HG02840 (cell line): Measurements from ENCODE around the gene HCFC1.

ENCODE experiments used
- ATAC-seq: cut with Tn5 transposase; IDR thresholded peaks from one replicate; pipeline ENCODE4 v1.9.1; 2021; ENCODE audit warnings: mild to moderate bottlenecking, moderate library complexity, moderate number of reproducible peaks; ENCODE audit not compliant: unreplicated experiment, low FRiP score

Gene HCFC1

GRCh38 chrX:153960077-153960476, 11.5 kb downstream of the HCFC1 start:
- no peak for ATAC-seq

DNA sequence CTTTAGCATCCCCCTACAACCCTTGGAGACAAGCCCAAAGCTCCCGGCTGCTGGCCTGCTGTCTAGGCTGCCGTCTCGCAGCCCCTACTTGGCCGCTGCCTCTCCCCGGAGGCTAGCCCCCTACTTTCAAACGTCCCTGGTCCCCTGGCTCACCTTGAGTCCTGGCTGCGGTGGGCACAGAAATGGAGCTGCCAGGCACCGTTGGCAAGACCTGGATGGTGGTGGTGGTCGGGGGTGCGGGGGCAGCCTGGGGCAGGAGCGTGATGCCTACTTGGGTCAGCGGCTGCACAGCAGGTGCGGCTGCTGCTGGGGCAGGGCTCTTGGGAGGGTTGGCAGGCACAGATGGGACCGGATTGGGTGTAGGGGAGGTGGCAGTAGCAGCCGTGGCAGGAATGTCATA, 12.0 kb downstream of the HCFC1 start:
- ATAC-seq = no peak

DNA sequence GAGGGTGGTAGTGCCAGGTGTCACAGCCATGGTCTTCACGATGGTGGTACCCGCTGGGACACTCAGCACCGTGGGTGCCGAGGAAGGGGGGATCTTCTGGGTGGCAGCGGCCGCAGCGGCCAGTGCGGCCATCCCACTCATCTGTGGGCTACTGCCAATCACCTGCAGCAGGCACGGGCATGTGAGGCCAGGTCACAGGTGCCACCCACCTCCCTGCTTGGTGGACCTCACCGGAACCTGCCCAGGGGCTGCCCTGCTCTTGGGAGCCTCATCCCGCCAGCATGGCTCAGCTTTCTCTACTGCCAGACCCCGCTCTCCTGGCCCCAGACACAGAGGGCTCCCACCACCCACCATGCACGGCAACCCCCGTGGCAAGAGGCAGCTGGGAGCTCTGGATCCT, 13.0 kb downstream of the HCFC1 start:
- no peak for ATAC-seq

DNA sequence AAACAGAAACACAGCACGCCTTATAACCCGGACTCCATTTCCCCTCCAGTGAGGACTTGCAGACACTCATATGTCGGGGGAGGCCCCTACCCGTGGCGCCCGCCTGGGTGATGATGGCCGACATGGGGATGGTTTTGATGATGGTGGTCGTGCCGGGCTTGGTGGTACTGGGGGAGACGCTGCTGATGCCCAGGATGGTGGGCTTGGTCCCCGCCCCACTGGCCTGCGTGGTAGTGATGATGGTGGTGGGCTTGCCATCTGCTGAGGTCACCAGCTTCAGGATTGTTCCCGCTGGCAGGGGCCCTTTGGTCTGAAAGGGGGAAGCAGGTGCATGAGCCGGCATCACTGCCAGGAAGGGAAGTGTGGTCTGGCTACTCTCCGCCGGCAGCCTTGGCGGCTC, 14.4 kb downstream of the HCFC1 start:
- no peak for ATAC-seq

DNA sequence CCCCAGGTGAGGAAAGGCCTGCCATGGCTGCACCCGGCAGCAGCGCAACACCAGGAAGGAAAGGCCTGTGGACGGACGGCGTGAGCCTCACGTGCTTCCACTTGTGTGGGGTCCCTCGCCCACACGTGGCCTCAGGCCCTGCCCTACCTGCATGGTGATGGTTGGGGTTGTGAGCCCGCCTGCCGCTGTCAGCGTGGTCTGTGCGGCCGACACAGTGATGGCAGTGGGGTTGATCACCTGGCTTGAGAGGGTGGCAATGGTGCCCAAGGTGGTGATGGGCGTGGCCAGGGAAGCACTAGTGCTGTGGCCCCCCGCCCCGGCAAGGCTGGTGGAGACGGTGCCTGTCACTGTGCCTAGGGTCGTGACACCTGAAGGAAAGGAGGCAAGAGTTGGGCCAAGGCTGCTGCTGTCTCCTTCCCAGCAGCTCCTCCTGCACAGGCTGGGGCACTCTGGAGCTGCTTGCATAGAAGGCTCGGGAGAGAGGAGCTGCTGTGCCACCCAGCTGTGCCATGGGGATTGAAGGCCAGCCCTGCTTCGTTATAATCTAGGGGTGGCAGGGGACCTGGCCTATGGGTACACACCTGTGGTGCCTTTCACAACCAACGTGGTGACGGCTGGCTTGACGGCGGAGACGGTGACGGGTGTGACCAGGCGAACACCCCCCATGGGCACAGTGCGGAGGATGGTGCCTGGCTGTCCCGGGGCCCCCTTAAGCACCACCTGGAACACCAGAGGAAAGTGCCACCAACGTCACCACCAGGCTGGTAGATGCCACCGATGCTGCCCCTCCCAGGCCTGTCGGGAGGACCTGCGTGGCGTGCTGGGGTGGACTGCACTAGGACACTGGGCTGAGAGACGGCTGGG, 15.3 kb downstream of the HCFC1 start:
- ATAC-seq = no peak

DNA sequence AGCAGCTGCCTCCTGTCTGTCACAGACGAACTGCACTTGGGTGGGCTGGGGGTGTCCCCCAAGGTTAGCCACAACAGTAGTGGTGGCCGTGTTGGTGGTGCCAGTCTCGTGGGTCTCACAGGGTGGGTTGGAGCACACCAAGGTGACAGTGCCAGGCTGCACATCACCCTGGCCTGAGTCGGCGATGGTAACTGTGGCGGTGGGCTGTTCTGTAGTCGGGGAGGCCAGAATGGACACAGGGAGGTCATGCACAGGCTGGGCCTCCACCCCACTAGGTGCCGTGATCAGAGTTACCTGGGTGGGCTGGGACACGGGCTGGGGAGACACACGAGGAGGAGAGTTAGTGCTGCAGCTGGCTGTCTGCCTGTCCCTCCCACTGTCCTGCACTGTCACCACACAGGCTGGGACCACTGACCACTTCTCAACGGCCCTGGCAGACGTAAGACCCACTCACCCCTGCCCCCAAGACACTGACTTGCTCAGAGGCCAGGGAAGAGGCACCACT, 16.3 kb downstream of the HCFC1 start:
- no peak for ATAC-seq

GRCh38 chrX:153954558-153955227, 16.9 kb downstream of the HCFC1 start:
- ATAC-seq = no peak

DNA sequence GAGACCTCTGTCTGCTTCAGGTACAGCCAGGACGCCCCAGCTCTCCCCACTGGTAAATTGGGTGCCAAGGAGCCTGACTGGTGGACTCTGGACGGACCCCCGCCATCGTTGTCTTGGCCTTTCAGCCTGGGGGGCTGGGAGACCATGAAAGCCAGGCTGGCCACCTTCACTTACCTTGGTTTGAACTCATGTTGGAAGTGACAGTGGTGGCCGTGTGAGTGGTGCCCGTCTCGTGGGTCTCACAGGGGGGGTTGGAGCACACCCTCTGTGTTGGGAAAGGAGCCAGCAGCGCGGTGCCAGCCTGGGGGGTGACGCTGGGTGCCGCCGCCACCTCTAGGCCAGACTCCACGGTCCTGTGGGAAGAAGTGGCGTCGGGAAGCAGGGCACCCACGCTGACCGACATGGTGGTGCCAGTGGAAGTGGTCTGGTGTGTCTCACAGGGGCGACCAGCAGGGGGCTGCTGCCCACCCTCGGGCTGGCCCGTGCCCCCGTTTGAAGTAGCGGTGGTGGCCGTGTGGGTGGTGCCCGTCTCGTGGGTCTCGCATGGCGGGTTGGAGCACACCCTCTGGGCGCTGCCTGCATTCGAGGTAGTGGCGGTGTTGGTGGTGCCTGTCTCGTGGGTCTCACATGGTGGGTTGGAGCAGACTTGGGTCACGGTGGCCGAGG, 17.6 kb downstream of the HCFC1 start:
- ATAC-seq = no peak

GRCh38 chrX:153953342-153953830, 18.2 kb downstream of the HCFC1 start:
- no peak for ATAC-seq

DNA sequence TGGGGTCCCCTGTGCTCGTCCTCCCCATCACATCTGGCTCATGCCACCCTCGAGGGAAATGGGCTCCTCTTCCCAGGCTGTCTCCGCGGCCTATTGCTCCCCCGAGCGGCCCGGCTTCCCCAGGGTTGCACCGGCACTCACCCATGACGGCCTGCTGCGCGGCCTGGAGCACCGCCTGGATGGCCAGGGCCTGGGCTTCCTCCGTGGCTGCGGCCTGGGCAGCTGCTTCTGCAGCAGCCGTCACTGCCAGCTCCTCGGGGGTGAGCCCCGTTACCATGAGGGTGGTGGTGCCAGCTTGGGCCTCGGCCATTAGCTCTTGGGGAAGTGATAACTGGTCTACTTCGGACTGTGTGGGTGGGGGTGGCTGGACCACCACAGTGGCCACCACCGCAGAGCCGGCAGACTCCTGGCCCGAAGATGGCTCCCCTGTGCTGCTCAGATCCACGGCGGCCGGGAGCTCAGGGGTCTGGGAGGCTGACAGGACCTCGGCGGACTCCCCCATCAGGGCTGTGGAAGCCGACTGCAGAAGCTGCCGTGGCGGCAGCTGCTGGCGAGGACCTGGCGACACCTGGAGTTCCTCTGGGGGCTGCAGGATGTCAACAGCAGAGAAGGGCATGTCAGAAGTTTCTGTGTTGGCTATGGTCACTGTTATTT, 19.1 kb downstream of the HCFC1 start:
- no peak for ATAC-seq

DNA sequence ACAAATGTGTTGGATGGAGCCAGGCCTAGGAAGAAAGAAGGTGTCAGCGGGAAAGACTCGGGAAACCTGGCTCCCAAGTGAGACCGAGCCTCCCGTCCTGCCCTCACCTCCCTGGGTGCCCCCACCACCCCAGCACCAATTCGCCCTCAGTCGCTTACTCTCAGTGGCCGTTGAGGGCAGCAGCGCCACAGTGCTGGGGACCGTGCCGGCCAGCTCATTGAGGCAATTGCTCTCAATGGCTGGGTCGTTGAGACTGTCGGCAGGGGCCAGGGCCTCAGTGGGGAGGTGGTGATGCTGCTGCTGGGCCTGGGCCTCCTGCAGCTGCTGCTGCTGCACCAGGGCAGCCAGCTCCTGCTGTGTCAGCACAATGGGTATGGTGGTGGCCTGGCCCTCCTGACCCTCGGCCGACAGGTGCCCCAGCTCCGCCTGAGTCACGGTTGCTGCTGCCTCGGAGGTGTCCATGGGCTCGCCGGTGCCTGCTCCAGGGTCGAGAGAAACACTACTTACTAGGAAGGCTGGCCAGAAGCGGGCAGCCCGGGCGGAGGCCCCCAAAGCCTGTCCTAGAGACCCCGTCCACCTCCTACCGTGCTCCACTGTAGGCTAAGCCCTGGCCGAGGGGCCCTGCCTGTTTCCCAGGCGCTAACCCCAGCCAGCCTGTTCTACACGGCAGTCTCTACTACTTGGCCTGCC, 19.8 kb downstream of the HCFC1 start:
- no peak for ATAC-seq

DNA sequence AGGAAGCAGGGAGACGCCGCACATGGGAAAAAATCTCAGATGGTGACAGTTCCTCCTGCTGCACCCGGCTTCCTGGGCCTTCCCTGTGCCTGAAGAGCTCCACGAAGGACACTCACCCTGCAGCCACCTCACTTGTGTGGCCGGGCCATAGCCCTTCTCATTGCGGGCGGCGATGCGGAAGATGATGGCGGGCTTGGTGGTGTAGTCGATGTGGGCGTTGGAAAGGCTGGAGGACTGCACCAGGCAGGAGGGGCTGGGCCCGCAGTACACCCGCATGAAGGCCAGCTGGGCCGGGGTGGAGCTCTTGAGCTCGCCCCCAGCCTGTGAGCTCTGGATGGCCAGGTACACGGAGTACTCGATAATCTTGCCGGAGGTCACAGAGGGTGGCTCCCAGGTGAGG, 21.5 kb downstream of the HCFC1 start:
- no peak for ATAC-seq

DNA sequence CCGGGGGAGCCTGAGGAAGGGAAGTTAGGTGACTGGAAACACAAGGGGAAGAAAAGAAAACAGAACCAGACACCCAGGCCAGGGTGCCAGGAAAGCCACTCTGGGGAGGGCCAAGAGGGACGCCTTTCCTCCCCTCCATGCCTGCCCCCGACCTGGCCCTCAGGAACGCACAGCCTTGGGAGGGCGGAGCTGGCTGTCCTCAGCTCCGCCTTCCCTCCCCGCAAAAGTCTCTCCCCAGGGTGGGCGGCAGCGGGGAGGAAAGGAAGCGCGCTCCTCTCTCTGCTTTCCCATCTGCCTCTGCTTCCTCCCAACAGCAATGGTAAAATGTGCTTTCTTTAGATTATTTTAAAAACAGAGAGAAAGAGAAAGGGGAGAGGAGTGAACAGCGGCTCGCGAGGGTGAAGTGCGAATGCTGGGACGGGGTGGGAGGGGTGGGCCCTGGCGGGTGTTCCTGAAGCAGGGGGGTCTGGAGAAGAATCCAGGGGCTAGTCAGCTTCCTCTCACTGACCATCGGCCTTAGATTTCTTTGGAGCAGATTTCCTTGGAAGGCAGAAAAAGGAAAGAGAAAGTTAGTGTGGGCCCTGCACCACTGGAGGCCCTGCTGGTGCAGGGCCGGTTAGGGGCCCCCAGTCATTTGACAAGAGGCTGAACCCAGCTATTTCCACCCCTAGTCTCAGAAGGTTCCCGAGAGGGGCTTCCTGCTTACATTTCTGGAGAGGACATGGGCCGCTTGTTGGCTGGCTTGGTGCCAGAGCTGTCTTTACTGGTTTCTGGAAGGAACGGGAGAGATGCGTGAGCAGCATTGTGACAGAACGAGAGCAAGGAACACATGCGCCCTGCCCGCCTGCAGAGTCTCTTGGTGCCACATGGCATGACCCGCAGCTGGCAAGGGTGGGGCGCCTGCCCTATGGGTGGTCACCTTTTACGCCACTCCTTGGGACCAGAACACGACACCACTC, 22.5 kb downstream of the HCFC1 start:
- no peak for ATAC-seq

DNA sequence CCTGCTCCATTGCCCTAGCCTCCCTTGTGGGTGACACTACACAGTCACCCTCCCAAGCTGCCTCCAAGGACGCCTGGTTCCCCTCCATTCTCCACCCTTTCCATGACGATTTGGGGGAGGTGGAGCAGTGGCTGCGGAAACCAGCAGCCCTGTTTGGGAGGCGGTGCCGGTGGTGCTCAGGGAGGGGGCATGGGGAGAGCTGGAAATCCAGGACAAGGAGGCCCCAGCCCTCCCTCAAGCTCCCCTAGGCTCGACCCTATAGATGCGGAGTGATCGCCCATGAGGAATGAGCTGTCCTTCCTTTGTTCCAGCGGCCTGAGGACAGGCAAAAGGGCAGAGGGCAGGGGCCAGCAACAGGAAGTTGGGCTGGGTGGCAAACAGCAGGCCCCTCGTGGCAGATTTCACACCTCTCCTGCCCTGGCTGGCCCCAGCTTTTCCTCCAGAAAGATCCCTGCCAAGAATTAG, 23.6 kb downstream of the HCFC1 start:
- ATAC-seq = no peak

GRCh38 chrX:153947009-153947769, 24.4 kb downstream of the HCFC1 start:
- no peak for ATAC-seq

DNA sequence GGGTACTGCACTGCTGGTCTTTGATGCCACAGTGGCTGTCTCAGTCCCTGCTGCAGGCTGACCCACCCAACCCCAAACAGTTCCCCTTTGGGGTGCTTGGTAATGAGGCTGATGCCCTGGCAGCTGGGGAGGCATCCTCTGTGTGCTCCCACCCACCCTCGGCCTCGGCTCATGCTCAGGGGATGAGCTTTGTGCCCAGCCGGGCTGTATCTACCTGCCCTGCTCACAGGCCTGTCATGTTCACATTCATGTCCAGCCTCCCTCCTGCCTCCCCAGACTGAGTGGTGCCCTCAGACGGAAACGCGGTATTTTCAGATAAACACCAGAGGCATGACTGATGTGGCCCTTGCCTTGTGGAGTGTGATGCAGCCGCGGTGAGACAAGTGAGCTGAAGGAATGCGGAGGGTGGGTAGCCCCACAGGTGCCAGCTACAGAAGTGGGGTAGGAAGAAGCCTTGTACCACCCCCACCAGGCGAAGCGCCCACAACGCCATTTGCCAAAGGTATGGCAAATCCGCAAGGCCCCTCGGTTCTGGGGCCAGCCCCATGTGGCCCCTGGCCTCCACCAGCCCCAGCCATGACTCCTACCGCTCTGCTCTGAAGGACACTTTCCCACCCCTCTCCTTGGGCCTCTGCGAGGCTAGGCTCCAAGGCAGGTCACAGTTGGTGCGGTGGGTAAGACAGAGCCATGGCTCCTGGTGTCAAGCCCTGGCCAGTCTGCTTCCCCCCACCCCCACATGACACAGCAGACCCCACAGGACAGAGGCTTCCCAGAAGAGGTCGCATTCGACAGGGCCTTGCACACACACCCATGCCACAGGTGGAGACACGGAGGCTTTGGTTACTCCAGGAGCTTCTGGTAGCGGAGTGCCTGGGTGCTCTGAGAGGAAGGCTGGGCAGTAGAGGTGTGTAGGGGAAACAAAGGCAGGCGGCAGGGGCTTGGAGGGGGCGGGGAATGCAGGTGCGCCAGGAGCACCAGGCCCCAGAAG, 25.4 kb downstream of the HCFC1 start:
- ATAC-seq = no peak

GRCh38 chrX:153944800-153945150, 26.8 kb downstream of the HCFC1 start:
- ATAC-seq = no peak
